ENCODE data around the gene FHL2. TPM values are rescaled to one million over a fixed set of nuclear protein-coding genes. Genes with fewer than 3 reads are reported as not detected.

FHL2 gene
- total and polyA plus RNA-seq, 2 of the 13 experiments (the other 11 are each of a cell fraction or from before 2014, with no cell fraction given), result 1.9 to 74.8 TPM

DNA sequence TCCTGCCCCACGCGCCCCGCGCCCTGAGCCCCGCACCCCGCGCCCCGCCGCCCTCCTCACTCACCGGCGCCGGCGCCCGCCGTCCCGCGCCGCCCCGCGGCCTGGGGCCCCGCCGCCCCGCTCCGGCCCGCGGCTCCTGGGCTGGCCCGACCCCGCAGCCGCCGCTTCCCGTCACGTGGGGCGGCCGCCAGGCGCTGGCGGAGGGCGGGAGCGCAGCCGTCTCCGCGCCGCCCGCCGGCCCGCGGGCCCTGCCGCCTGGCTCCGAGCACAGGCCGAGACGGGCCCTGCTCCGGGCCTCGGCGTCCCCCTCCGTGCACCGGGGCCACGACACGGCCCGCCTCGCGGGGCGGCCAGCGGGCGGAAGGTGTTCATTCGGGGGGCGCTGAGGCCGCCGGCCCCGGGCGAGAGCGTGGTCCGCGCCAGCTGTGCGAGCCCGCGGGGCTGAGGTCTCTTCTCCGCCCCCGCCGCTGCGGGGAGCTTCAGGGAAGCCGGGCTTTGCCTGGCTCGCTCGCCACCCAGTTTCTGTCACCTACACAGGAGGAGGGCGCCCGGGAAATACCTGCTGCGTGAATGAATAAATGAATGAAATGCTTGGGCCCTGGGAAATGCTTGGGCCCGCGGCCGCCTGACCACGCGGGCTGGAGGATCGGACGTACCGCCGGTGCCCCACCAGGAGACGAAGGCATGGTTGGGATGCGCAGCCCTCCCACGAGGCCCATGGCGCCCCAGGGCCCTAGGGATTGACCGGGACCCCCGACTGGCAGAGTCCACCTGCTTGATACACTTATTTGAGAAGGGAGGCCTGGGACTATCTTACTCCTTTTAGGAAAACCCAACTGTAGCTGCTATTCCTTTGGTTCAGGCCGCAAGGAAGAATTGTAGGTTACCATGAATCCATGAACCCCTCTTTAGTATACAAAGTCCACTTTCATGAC is 69.0 kb downstream of the FHL2 start, which contains the start of gene TGFBRAP1 (continued):
- TF ChIP-seq, protein P1, sequence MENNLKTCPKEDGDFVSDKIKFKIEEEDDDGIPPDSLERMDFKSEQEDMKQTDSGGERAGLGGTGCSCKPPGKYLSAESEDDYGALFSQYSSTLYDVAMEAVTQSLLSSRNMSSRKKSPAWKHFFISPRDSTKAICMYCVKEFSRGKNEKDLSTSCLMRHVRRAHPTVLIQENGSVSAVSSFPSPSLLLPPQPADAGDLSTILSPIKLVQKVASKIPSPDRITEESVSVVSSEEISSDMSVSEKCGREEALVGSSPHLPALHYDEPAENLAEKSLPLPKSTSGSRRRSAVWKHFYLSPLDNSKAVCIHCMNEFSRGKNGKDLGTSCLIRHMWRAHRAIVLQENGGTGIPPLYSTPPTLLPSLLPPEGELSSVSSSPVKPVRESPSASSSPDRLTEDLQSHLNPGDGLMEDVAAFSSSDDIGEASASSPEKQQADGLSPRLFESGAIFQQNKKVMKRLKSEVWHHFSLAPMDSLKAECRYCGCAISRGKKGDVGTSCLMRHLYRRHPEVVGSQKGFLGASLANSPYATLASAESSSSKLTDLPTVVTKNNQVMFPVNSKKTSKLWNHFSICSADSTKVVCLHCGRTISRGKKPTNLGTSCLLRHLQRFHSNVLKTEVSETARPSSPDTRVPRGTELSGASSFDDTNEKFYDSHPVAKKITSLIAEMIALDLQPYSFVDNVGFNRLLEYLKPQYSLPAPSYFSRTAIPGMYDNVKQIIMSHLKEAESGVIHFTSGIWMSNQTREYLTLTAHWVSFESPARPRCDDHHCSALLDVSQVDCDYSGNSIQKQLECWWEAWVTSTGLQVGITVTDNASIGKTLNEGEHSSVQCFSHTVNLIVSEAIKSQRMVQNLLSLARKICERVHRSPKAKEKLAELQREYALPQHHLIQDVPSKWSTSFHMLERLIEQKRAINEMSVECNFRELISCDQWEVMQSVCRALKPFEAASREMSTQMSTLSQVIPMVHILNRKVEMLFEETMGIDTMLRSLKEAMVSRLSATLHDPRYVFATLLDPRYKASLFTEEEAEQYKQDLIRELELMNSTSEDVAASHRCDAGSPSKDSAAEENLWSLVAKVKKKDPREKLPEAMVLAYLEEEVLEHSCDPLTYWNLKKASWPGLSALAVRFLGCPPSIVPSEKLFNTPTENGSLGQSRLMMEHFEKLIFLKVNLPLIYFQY (CRISPR knock-in tag; IDR thresholded peaks at IDR 0.05; ENCODE audit: borderline replicate concordance), result no peak
- TF ChIP-seq, protein P2, sequence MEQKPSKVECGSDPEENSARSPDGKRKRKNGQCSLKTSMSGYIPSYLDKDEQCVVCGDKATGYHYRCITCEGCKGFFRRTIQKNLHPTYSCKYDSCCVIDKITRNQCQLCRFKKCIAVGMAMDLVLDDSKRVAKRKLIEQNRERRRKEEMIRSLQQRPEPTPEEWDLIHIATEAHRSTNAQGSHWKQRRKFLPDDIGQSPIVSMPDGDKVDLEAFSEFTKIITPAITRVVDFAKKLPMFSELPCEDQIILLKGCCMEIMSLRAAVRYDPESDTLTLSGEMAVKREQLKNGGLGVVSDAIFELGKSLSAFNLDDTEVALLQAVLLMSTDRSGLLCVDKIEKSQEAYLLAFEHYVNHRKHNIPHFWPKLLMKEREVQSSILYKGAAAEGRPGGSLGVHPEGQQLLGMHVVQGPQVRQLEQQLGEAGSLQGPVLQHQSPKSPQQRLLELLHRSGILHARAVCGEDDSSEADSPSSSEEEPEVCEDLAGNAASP (CRISPR knock-in tag; IDR thresholded peaks at IDR 0.05; ENCODE audit: borderline replicate concordance), result no peak; the same call in 1 of the 2 replicates
- TF ChIP-seq SRSF9 (IDR thresholded peaks at IDR 0.05; ENCODE audit: borderline replicate concordance, insufficient read depth, low read depth, low read length, poor library complexity, severe bottlenecking) (no peak), JUND (CRISPR knock-in tag; IDR thresholded peaks at IDR 0.05) (no peak), ZNF260 (CRISPR knock-in tag; IDR thresholded peaks at IDR 0.05; ENCODE audit: borderline replicate concordance, low read depth) (no peak), ZNF549 (CRISPR knock-in tag; IDR thresholded peaks at IDR 0.05) (no peak), HMGA1 (CRISPR knock-in tag; conservative IDR thresholded peaks at IDR 0.05) (no peak), MED13 (CRISPR knock-in tag; IDR thresholded peaks at IDR 0.05) (no peak), RXRB (CRISPR knock-in tag; IDR thresholded peaks at IDR 0.05; ENCODE audit: borderline replicate concordance) (peak; percentile 10; the same call in 1 of the 2 replicates), KLF15 (CRISPR knock-in tag; IDR thresholded peaks at IDR 0.05; ENCODE audit: borderline replicate concordance) (peak; percentile 88; the same call in 1 of the 2 replicates), ZNF331 (CRISPR knock-in tag; IDR thresholded peaks at IDR 0.05) (no peak), ISL2 (CRISPR knock-in tag; IDR thresholded peaks at IDR 0.05) (peak; percentile 42; the same call in 1 of the 2 replicates), WIZ (CRISPR knock-in tag; IDR thresholded peaks at IDR 0.05) (0 out of 2 replicates have a peak, but pooled peaks have one; percentile 17), NFATC3 (CRISPR knock-in tag; IDR thresholded peaks at IDR 0.05) (no peak), ZNF460 (CRISPR knock-in tag; IDR thresholded peaks at IDR 0.05; ENCODE audit: borderline replicate concordance) (no peak), SMC3 (IDR thresholded peaks at IDR 0.05; ENCODE audit: low read length) (no peak), ZNF629 (CRISPR knock-in tag; conservative IDR thresholded peaks at IDR 0.05) (peak; percentile 27; the same call in 1 of the 2 replicates), ZNF749 (CRISPR knock-in tag; IDR thresholded peaks at IDR 0.05; ENCODE audit: borderline replicate concordance) (no peak; the same call in 1 of the 2 replicates), ZNF20 (CRISPR knock-in tag; IDR thresholded peaks at IDR 0.05) (no peak), KMT2B (CRISPR knock-in tag; IDR thresholded peaks at IDR 0.05) (0 out of 2 replicates have a peak, but pooled peaks have one; percentile 50), ZNF879 (CRISPR knock-in tag; IDR thresholded peaks at IDR 0.05) (0 out of 2 replicates have a peak, but pooled peaks have one; percentile 17), ELF3 (CRISPR knock-in tag; IDR thresholded peaks at IDR 0.05) (no peak), RFXANK (CRISPR knock-in tag; IDR thresholded peaks at IDR 0.05) (no peak), RARA (CRISPR knock-in tag; IDR thresholded peaks at IDR 0.05) (no peak), KAT7 (CRISPR knock-in tag; IDR thresholded peaks at IDR 0.05; ENCODE audit: borderline replicate concordance) (0 out of 2 replicates have a peak, but pooled peaks have one; percentile 29)
- TF ChIP-seq, protein P3, sequence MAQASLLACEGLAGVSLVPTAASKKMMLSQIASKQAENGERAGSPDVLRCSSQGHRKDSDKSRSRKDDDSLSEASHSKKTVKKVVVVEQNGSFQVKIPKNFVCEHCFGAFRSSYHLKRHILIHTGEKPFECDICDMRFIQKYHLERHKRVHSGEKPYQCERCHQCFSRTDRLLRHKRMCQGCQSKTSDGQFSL (CRISPR knock-in tag; IDR thresholded peaks at IDR 0.05), result no peak

All from HepG2 (cell line).